GM10266 (cell line): ENCODE measurements around the gene GRK5.
A peak's percentile ranks its signal among the peaks of the same experiment; 100 is the strongest.
"Not testable (repeated sequence)": the region's sequence is repeated elsewhere in the genome, so short reads cannot be mapped to it uniquely, and the experiment has no call there.

Experiments
- DNase-seq: peaks from one replicate; pipeline ENCODE4 v3.0.0; 2012; ENCODE audit errors: extremely low spot score
- TF ChIP-seq, protein P1 (sequence below): IDR thresholded peaks from 2 replicates; pipeline ENCODE4 v1.5.1; 2012; ENCODE audit warnings: mild to moderate bottlenecking, low read depth; ENCODE audit not compliant: control insufficient read depth, insufficient read depth; ENCODE audit errors: missing control alignments

Gene GRK5

GRCh38 chr10:119268428-119268827 lies 61.1 kb downstream of the GRK5 start:
- TF ChIP-seq, protein P1, sequence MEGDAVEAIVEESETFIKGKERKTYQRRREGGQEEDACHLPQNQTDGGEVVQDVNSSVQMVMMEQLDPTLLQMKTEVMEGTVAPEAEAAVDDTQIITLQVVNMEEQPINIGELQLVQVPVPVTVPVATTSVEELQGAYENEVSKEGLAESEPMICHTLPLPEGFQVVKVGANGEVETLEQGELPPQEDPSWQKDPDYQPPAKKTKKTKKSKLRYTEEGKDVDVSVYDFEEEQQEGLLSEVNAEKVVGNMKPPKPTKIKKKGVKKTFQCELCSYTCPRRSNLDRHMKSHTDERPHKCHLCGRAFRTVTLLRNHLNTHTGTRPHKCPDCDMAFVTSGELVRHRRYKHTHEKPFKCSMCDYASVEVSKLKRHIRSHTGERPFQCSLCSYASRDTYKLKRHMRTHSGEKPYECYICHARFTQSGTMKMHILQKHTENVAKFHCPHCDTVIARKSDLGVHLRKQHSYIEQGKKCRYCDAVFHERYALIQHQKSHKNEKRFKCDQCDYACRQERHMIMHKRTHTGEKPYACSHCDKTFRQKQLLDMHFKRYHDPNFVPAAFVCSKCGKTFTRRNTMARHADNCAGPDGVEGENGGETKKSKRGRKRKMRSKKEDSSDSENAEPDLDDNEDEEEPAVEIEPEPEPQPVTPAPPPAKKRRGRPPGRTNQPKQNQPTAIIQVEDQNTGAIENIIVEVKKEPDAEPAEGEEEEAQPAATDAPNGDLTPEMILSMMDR = no peak
- no peak for DNase-seq

- TF ChIP-seq, protein P1 = no peak
- DNase-seq = peak; percentile 85
Measured at GRCh38 chr10:119268871-119269506, 61.6 kb downstream of the GRK5 start.

DNA sequence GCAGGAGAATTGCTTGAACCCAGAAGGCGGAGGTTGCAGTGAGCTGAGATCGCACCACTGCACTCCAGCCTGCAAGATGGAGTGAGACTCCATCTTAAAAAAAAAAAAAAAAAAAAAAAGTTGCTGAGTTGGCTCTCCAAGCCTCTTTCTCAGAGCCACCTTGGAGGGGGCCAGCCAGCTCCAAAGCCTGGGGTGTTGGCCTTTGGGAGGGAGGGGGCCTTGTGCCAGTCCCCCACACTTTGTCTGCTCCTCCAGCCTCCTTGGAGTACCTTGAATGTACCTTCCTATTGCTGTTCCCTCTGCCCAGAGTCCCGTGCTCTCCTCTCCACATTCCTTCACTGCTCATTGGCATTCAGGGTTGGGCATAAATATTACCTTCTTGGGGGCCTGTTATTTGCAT lies 62.4 kb downstream of the GRK5 start:
- TF ChIP-seq, protein P1 = no peak
- no peak for DNase-seq

DNA sequence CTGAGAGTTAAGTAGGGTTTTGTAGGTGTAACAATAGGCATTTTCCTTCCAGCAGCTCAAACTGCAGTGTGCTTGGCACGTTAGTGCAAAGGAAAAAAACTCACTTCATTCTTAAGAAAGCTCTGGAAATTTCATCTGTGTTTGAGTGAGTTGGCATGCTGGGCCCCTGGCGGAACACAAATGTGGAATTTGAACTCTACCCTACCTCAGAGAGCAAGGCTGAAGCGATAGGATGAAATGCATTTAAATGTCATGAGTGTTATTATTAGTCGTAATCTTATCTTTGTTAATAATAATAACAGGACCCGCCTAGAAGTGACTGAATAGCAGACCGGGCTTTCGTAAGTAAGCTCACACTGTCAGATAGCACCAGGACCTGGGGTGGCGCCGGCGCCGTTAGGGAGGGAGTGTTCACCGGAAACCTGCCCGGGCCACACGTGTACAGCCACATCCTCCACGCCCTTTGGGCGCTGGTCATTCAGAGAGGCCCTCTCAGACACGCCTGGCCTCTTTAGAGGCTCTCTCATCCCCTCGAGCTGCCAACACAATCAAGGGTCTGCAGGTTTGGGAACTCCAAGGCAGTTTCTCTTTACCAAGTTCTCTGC lies 63.5 kb downstream of the GRK5 start:
- TF ChIP-seq, protein P1 = no peak
- peak; percentile 71 for DNase-seq

DNA sequence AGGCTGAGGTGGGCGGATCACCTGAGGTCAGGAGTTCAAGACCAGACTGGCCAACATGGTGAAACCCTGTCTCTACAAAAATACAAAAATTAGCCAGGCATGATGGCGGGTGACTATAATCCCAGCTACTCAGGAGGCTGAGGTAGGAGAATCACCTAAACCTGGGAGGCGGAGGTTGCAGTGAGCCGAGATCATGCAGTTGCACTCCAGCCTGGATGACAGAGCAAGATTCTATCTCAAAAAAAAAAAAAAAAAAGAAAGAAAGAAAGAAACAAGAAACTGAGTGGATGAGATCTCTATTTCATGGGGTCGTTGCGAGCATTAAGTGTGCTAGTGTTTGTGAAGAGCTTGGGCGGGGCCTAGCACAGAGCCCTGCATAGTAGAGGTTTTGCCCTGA lies 65.0 kb downstream of the GRK5 start:
- not testable (repeated sequence) for DNase-seq

GRCh38 chr10:119272736-119273135 lies 65.4 kb downstream of the GRK5 start:
- no peak for DNase-seq
- TF ChIP-seq, protein P1 = no peak

DNA sequence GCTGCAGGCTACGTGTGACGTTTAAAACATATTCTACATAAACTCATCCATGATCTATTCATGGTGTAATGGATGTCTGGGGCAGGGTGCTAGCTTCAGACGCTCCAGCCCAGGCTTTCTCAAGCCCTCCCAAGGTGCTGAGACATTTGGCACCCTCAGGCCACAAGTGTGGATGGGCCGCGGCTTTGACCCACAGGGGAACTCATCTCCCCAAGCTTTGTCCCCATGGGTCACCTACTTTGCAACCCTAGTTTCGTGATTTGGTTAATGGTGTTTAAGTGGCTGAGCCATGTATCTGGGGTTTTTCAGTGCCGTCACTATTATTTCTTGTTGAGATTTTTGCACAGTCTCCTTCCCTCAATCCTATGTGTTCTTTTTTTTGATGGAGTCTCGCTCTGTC lies 66.0 kb downstream of the GRK5 start:
- TF ChIP-seq, protein P1 = no peak
- no peak for DNase-seq

GRCh38 chr10:119274519-119275045 lies 67.2 kb downstream of the GRK5 start:
- no peak for DNase-seq
- TF ChIP-seq, protein P1 = no peak
